GM13976 (cell line): Measurements from ENCODE around the gene SYNE3.

ENCODE experiments used
- DNase-seq: peaks from one replicate; pipeline ENCODE4 v3.0.0; 2012; ENCODE audit warnings: low spot score
- in situ Hi-C: fragments of 300-500 bp; cut with MboI; formaldehyde crosslinking; loops from one replicate; pipeline ENCODE4 v1.12.0; 2022; ENCODE audit warnings: low sequenced_read_pairs, mixed read lengths, inconsistent platforms; ENCODE audit not compliant: unreplicated experiment
- TF ChIP-seq, protein P1 (sequence below): IDR thresholded peaks from 2 replicates; pipeline ENCODE4 v1.5.1; 2012; ENCODE audit warnings: borderline replicate concordance, mild to moderate bottlenecking; ENCODE audit not compliant: insufficient read depth; ENCODE audit errors: extremely low read depth, missing control alignments, control extremely low read depth

Gene SYNE3

DNA sequence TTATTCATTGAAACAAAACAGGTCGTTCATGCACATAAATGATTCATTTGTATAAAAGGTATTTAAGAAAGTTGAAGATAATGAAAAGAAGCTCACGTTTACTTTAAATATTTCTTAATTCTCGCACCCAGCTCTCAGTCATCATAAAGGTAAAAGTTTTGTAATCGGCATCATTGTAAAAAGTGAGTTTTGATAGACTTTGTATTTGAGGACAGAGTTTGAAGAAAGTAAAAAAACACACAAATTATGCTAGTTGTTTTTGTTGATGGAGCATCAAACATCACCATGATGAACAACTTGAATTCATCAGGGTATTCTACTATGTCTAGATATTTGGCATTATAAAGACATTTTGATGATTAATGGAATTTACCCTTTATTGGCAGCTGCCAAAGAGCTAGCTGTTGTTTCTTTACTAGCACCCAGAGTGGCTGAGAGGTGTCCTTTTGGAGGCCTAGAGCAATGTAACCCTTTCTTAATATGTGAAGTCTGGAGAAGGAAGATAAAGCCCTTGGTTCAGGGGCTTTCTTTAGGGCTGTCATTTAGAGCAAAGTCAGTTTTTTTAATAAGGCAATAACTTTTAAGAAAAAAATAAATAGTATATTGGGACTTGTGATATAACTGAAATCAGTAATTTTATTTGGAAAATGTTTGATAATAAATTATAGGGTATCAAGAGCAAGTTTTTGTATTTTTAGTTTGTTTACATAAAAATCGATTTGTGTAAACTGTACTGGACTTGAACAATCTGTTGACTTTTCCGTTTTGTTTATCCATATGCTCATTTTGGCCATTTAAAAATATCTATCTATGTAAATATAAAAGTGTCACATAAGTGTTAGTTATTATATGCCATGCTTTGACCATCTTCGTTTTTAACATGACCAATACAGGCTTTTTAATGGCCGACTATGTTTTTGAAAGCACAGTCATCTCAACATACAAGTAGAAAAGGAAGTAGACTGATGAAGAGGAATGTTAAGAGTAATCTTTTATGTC lies 25.8 kb upstream of the SYNE3 start:
- TF ChIP-seq, protein P1, sequence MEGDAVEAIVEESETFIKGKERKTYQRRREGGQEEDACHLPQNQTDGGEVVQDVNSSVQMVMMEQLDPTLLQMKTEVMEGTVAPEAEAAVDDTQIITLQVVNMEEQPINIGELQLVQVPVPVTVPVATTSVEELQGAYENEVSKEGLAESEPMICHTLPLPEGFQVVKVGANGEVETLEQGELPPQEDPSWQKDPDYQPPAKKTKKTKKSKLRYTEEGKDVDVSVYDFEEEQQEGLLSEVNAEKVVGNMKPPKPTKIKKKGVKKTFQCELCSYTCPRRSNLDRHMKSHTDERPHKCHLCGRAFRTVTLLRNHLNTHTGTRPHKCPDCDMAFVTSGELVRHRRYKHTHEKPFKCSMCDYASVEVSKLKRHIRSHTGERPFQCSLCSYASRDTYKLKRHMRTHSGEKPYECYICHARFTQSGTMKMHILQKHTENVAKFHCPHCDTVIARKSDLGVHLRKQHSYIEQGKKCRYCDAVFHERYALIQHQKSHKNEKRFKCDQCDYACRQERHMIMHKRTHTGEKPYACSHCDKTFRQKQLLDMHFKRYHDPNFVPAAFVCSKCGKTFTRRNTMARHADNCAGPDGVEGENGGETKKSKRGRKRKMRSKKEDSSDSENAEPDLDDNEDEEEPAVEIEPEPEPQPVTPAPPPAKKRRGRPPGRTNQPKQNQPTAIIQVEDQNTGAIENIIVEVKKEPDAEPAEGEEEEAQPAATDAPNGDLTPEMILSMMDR, result no peak
- no peak for DNase-seq
- in situ Hi-C loops, result no loop called here

DNA sequence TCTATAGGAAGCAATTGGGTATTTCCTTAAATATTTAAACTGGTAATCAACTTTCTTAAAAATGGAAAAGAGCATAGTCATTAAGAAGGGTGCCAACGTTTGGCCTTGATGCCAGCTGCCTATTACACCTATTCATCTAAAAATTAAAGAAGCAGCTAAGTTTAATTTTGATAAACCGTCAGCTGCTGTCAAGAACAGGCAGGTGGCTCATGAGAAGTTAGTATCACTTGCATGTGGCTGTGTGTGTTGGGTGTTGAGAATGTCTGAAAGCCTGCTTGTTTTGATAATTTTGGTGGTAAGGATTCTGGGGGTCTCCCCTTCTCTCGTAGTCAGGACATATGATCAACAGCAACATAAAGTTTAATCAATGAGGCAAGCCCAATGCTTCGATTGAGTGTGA lies 24.9 kb upstream of the SYNE3 start:
- DNase-seq, result no peak
- in situ Hi-C loops, result no loop called here
- TF ChIP-seq, protein P1, result no peak

DNA sequence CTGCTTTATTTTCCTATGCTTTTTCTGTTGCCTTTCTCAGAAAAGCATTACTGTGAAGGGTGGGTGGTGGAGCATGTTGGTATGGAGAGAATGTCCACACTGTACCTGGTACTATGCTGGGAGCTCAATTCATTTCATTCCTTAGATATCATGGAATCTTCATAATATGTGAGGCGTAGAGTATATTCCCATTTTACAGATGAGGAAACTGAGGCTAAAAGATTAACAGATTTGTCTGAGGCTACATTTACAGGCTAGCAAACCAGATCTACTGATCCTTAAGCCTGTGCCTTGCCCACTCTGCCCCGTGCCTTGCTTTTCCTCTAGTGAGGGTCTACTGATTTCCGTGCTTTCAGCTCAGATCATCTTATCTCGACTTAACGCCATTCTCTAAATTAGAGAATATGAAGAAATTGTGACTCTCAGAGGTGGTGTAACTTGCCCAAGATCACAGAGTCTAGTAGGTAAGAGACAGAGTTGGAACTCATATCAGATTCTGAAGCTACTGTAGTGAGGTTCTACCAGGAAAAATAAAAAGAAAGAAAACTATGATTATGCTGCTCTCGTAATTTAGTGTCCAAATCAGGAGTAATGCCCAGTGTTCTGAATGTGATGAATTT lies 23.9 kb upstream of the SYNE3 start:
- in situ Hi-C loops, result no loop called here
- DNase-seq, result no peak
- TF ChIP-seq, protein P1, result no peak

DNA sequence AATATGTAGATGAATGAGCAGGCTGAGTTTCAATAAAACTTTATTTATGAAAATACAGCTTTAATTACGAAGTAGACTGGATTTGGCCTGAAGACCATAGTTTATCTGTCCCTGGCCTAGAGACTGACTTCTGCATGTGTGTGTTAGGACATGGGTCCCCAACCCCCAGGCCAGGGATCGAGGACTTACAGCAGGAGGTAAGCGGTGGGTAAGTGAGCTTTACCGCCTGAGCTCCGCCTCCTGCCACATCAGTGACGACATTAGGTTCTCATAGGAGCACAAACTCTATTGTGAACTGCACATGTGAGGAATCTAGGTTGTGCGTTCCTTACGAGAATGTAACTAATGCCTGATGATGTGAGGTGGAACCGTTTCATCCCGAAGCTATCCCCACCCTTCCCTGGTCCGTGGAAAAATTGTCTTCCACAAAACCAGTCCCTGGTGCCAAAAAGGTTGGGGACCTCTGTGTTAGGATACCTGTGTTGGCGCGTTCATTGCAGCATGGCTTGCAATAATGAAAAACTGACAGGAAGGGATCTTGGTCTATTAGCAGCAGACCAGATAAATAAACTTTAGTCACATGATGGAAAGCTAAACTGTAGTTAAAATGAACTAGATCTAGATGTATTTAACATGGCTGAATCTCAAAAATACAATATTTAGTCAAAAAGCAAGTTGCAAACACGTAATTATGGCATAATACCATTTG lies 22.5 kb upstream of the SYNE3 start:
- TF ChIP-seq, protein P1, result no peak
- in situ Hi-C loops, result no loop called here
- DNase-seq, result no peak

DNA sequence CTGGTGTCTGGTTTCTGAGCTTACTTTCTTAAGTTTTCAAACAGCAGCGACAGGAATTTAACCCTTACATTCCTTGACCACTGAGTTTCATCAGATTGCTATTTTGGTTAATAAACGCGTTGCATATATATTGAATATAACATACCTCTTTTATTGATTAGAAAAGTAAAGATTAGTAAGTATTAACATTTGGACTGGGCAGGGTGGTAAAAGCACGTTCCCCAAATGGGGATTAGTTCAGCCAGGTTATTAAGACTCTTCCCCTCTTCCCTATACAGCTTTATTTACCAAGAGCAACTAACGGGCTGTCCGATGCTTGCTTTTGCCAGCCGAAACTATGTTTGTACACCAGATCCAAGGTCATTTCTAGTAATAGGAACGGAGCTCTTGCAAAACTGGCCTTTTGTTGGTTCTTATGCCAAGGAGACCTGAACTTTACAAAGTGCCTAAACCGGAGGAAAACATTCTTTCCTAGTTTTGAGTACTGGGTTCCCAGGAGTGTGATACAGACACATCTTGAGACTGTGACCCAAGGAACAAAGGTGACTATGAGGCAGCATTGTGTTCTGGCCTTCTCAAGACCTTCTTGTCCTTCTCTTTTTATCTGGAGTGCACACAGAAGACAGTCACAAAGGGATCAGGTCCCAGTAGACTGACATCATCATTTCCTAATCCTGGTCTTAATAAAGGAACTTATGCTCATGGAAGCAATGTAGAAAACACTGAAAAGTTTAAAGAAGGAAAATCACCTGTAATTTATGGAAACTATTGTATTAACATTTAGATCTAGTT lies 21.0 kb upstream of the SYNE3 start:
- in situ Hi-C loops, result no loop called here
- TF ChIP-seq, protein P1, result no peak

DNA sequence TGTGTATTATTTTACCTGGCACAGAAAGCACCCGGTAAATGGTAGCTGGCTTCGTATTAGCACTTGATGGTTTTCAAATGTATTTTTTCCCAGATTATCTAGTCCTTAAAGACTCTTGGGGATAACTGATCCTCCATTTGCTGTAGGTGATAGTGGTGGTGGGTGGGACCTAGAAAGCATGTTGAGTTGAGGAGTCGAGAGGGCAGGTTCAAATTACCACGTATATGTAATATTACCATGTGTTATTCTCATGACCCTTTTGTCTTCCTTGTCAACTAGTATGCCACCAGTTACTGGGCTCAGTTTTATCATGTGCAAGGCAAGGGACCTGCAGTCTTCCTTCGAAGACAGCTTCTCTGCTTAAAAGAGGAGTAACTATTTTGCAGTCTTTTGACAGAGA lies 20.2 kb upstream of the SYNE3 start:
- in situ Hi-C loops, result no loop called here
- DNase-seq, result no peak
- TF ChIP-seq, protein P1, result no peak

More for the DNA sequence above, 21.0 kb upstream of the SYNE3 start:
- no peak for DNase-seq
